Stimulated activated CD4-positive, alpha-beta T cell treated with anti-CD3 and anti-CD28 coated beads, Interleukin-15, amount 100 ng/mL, for 24 hours (primary cell): ENCODE data around the gene PAX5.
A peak's percentile ranks its signal among the peaks of the same experiment; 100 is the strongest.

Experiments used
- DNase-seq: peaks from one replicate; pipeline ENCODE4 v3.0.0-alpha.2; 2020

Gene PAX5

DNA sequence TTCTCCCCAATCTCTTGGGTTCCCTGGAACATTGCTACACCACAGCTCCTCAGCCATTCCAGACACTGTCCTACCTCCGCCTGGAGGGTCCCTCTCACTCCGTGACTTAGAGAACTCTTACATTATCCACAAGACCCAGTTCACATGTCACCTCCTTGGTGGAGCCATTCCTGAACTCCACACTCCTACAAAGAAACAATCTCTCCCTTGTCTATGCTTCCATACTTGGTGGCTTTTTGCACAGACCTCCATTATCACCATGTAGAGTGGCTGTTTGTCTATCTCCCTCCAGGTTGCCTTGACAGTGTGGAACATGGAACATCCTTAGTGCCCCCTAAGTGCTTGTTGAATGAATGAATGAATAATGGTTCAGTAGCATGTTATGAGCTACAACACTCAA lies 105.9 kb downstream of the PAX5 start:
- DNase-seq: no peak

DNA sequence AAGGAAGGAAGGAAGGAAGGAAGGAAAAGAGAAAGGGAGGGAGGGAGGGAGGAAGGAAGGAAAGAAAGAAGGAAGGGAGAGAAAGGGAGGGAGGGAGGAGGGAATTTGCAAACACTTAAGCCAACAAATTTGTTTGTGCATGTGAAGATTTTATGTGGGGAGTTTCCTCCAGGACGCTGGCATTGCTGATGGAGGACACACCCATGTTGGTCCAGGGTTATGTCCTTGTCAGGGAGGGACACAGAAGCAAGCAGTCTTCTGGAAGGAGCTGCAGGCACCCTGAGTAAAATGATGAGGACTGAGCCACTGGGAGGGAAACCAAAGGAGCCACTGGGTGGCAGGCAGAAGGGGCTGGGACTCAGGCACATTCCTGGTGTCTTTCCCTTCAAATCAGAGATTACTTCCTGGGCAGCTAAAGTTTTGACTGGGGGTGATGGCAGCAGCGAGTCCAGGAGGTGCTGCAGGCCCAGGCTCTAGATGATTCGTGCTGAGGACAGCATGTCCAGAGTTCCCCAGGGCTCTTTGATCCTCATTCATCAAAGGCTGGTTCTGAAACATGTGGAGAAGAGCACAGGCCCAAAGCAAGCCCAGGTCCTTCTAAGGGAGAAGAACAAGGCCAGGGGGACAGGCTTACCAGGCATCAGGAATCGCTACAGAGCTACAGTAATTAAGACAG lies 109.2 kb downstream of the PAX5 start:
- no peak for DNase-seq

DNA sequence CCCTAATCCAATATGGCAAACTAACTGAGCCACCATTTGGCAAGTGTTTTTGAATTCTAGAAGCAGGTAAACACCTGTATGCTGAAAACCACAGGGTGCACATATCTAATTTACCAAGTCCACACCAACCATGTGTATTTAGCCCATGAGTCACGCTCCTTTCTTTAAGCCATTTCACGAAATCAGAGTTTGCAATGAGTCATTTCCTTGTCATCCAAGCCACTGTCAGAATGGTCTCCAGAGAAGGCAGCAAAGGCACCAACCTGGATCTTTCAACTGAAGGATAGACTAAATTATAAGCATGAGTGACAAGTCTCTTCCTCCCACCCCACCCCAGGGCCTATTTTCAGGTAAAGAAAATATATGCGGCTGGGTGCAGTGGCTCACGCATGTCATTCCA lies 110.0 kb downstream of the PAX5 start:
- peak; percentile 36 for DNase-seq

DNA sequence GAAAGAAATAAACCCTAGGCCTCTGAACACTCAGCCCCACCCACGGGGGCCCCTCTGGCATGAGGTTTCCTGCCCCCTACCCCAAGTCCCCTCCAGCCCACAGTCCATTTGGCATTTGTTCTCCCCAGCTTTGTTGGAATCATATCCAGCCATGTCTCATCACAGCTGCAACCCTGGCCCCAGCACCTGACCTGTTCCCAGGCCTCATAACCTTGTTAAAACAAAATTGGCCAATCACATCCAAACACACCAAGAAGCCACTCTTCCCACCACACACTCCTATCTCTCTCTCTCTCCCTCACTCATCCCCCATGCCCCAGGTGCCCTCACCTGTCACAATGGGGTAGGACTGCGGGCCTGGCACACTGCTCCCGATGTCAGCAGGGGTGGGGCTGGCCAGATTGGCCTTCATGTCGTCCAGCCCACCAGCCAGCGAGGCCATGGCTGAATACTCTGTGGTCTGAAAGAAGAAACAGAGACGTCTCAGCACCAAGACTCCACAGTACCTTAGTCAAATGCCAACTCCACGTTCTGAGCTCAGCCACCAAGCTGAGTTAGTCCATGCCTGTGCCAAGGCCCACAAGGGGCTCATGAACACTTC lies 110.9 kb downstream of the PAX5 start:
- no peak for DNase-seq

DNA sequence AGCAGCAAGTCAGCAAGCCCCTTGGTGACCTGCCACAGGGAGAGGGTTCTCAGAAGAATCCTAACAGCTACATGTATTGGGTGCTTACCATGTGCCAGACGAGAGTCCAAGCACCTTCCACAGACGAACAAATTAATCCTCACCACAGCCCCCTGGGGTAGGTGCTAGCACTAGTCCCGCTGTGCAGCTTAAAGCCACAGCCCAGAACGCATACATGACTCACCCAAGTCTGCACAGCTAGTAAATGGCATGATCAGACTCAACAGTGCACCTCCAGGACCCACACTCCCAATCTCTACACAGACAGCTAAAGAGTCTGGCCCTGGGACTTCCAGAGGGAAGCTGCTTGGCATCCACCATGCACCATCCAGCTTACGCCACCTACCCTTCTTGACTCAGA lies 111.5 kb downstream of the PAX5 start:
- no peak for DNase-seq

DNA sequence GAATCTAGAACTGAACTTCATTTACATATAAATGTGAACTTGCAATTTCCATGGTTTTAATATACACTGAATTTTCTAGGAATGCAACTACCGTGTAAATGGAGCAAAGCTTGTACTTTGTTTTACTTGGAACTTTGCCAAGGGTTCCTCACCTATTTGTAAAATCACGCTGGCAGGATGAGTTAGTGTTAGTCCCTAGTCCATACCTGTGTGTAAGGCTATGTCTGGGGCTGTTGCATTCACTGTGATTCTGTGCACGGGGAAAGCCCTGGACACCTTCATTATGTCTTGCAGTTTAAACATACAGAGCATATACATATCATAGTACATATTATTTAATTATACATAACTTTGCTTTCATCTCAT lies 119.9 kb downstream of the PAX5 start:
- DNase-seq: no peak

DNA sequence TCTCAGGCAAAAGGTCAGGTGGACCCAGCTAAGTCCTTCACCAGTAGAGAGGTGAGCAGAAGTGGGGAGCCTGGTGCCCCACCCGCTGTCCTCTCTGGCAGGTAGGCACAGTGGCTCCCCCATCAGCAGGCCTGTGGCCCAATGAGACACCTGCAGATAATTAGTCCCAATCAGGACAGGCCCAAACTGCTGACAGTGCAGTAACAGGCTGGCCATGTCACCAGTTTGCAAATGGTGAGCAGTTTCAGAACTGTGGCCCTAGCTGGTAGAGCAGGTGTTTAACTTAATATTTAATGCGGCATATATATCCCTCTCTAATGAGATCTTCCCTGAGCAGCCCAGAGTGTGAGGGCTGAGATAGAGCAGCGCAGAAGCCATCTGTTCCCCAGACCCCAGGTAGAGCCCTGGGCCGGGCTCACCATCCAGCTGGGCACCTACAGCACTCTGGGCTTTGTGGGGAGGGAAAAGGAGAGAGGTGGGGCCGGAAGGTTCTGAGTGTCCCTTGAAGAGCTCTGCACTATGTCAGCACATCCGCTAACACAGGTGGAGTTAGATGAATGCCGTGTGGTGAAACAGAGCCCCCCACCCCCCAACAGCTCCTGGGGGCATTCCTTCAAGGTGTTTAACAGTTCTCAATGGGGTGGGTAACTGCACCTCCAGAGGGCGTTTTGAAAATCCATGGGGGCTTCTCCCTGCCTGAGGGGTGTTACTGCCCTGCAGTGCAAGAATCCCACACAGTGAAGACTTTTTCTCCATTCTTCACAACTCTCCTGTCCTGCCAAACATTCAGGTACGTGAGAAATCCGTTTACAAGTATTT lies 120.5 kb downstream of the PAX5 start:
- DNase-seq: no peak

DNA sequence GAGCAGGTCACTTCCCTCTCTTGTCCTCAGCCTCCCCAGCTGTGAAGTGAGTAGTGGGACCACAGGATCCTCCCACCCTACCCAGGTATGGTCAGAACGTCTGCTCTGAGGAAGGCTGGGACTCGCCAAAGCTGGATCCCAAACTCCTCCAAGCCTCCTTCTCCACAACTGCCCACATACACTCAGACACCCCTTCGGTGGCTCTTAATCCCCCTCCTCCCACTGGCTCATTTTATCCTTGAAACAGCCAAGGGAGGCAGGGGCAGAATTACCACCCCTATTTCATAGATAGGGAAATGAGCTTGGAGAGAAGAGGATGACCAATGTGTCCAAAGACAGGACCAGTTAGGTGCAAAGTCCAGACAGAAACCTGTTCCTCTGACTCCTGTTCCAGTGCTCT lies 121.4 kb downstream of the PAX5 start:
- no peak for DNase-seq

DNA sequence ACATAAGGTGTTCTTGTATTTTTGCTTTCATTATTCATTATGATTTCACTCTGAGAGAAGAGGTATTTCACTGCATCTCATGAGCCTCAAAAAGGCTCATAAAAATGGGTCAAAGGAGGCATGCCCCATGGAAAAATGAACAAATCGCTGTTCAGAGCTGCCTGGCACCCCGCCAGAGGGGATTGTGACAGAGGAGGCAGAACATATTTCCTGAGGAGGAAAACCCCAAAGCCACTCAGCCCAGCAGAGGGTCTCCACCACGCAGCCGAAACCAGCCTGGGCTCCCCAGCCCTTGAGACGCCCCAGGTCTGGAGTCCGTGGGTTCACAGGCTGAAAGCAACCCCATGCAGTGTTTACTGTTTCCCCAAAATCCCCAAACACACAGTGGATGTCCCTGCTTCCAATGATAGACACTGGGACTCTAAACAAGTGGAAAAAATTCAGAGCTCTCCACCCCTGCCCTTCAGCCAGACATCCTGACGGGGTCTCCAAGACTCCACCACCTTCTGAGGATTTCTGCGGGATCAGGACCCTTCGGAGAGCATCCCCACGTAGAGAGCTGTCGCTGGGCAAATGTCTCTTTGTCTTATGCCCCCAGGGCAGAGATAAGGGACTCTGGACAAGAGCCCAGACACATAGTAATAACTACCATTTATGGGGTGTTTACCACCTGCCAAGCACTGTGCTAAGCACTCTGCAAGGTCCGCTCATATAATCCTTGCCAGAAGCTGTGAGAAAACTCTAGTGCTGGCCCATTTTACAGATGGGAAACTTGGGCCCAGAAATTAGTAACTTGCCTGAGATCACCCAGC lies 122.3 kb downstream of the PAX5 start:
- DNase-seq: no peak

DNA sequence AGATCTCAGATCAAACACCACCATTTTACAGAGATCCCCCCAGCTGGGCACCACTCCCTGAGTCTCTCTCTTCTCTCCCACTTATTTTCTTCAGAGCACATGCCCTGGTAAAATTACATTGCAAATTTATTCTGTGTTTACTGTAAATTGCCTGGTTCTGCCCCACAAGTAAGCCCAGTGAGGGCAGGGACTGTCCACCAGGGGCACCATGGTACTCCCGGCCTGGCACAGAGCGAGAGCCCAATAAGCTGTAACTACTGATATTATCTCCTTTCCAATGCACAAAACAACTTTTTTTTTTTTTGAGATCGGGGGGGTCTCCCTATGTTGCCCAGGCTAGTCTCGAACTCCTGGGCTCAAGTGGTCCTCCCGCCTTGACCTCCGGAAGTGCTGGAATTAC lies 123.0 kb downstream of the PAX5 start:
- no peak for DNase-seq

DNA sequence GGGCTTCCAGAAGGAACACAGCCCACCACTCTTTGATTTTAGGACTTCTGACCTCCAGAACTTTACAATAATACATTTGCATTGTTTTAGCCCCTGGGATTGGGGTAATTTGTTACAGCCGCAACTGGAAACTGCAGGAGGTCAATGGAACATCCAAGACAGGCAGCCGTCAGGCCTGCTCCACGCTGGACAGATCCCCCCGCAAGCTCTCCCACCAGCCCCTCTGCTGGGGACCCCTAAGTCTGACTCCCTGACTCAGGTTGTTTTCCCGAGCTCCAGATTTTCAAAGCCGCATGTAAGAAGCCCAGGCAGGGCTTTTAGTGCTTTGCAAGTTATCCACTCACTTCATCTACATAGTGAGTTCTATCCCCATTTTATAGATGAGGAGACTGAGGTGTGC lies 127.6 kb downstream of the PAX5 start:
- DNase-seq: no peak

DNA sequence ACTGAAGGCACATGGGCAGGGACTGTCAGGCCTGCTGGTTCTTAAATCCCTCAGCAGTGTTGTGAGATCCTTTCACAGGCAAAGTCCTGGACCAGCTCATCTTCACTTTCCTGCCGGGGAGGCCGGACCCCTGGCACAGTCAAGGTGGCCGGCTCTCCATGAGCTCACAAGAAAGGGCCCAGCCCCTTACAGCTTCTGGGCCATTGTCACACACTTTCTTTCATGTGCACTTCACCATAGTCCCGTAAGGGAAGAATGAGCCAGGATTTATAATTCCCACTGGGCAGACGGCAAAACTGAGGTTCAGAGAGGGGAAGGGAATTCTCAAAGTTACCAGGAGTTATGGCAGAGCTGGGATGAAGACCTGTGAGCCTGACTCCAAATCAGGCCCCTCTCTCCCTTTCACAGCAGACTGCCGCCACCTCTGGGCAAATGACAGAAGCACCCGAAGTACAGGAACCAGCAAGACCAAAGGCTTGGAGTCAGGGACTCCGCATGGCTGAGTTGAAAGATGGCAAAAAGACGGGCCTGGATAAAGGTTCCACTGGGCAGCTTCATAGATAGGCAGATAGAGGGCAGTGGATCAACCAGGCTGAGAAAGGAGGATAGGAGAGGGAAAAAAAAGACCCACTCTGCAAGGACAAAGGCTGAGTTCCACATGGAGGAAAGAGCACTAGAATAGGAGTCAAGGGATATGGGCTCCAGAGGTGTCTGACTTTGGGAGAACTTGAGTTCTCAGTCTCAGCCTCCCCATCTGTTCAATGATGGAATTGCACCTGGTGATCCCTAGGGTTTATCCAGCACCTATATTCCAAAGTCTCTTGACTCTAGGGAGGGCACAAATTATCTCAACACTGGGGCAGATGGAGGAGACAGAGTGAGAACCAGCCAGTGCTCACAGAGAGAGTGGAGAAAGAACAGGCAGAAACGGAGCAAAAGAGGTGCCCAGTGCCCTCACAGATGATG lies 128.7 kb downstream of the PAX5 start:
- DNase-seq: no peak

DNA sequence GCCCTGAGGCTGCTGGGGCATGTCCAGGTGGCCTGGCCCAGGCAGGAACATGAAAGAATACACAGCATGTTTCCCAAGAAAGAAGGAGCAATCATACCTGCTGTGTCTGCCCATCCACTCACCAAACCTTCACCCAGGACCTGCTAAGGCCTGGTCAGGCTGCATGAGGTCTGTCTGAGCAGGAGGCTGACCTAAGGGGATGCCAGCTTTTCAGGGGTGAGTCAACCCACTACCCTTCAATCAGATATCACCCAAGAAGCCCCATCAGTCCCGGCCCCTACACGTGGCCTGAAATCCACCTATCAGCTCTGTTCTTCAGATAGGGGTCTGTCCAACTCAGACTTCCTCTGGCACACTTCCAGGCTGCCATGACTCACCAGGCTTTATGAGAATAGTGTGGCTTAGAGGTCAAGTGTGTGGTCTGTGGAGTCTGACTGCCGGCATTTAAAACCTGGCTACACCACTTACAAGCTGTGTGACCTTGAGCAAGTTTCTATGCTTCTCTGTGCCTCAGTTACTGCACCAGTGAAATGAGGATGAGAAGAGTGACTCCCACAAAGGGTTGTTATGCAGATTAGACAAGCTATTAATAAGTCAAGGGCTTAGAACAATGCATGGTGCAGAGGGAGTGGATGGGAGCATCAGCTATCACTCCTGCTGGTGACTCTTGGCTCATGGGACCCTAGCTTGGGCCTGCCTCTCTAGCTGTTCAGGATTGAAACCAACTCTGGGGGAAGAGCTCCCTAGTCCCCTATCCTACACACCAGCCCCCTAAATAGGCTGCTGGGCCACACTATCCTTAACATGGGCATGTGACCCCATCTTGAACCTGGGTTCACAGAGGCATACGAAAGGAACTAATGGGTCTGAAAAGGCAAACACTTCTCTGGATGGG lies 130.3 kb downstream of the PAX5 start:
- peak; percentile 70 for DNase-seq

DNA sequence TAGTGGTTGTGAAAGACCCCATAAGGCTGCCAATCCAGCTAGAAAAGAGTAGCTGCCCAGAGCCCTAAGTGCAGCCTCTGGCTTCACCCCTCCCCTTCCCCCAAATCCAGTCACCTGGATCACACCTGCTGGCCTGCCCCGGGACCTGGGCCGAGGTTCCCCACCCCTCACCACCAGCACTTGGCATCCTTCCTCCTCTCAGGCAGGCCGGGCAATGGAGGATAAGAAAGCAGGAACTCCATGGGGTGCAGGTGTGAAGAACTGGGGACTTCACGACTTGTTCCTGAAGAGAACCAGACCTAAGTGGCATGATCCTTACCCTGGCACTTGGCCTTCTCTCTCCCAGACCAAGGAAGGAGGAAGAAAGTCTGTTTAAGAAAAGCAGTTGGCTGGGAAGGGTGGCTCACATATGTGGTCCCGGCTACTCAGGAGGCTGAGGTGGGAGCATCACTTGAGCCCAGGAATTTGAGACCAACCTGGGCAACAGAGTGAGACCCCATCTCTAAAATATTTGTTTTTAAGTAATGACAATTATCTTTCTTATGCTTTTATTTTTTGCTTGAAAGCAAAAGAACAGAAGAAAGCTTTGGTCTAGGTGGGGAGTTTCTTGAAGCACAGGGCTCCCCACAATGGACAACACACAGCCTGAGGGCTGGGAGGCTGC lies 131.1 kb downstream of the PAX5 start:
- DNase-seq: no peak

DNA sequence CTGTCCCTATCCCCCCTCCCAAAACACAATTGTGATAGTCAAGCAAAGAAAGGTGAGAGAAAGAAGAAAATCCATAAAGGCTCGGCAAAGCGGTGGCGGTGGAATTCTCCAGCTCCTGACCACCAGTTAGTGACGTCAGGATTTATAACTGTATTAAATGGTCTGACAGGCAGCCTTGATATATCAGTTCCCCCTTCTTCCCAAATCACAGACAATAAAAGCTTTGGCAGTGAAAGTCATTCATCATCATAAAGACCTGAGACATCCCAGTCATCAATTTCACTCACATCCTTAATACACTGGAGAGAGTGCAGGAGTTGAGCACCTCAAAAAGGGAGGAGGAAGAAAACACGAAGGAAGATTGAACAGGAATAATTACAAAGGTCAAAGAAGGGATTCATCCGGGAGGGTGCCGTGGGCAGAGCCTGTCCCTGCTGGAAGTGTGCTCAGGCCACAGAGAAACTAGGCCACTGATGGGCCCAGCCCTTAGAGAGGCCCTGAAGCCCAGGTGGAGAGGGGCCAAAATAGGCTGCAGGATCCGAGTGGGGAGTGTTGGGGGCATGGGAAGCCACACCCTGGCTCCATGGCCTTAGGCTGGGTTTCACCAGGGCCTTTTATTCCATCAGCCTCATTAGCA lies 131.9 kb downstream of the PAX5 start:
- DNase-seq: no peak

DNA sequence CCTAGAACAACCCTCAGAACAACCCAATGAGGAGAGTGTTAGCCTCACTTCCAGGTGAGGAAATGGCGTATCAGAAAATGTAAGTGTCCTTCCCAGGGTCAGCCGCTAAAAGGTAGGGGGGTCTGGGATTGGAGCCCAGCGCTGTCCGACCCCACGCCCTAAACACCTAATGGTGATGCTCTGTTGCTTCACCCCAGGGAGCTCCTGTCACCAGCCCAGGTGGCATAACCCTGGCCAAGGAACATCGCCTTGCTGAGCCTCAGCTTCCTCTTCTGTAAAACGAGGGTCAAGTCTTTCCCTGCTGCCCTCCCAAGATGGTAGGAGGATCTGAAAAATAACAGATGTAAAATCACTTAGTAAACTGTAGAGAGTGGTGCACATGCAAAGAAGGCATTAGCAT lies 132.5 kb downstream of the PAX5 start:
- no peak for DNase-seq

DNA sequence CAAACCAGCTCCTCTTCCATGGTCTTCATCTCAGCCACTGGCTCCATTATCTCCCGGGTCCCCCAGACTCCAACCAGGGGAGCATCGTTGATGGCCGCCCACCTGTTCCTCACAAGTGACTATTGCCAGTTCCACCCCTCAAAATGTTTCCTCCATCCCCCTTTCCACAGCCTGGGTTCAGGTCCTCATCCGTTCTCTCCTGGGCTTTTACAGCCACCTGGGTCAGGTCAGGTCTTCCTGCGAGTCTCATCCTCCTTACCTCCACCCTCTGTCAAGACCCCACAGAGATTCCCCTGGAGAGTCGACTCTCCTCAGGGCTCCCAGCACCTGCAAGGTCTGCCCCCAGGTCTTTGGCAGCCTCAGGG lies 133.2 kb downstream of the PAX5 start:
- no peak for DNase-seq

DNA sequence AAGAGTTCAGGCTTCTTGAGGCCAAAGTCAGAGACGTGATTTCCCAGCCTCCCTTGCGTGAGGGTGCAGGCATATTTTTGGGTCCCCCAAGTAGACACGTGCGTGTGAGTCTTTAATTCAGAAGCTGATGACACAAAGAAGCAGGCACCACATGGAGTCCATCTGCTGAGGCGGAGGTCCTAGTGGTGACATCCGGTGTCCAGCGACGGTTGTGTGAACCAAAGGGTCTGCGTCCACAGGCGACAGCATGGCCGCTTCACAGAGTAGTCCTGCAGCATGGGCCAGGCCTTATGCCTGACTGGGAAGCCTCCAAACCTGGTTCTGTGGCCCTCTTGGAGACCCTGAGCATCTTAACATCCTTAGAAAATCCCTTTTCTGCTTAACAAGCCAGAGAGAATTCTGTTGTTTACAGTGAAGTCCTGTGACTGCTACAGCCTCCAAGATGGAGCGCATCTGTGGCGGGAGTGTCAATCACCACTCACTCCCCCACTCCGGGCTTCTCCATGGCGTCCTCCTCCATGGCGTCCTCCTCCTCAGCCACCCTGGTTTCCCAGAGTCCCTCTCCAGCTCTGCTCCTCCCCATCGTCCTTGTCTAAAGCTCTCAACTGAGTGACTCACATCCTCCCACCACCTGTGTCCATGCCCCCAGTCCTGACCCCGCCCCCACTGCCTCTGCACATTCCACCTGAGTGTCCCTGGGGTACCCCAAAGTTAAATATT lies 133.8 kb downstream of the PAX5 start:
- DNase-seq: no peak

DNA sequence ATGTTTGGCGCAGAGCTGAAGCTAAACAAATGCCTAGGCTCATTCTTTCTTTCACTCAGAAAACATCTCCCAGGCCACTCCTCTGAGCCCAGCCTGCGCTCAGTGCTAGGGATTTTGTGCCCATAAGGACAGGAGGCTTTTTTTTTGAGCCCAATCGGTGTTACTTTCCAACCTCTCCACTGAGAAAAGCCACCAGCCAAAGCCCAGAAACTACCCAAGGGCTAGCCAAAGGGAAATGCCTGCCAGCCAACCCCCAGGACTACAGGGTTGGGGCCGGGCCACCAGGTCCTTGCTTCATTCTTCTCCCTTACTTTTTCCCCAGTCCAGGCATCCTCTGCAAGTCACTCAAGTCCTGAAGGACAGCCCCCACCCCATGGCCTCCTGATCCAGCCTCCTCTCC lies 134.7 kb downstream of the PAX5 start:
- no peak for DNase-seq
